GM18507 (cell line): Measurements from ENCODE around the gene LYSMD1.

Experiments
- DNase-seq: peaks from one replicate; pipeline ENCODE4 v3.0.0; 2011; ENCODE audit warnings: low read depth; ENCODE audit not compliant: insufficient read length; ENCODE audit errors: extremely low spot score
- FAIRE-seq: peaks from 2 replicates; lab custom pipeline; 2011; peaks lifted over from hg19 to GRCh38; lab: Jason Lieb, UNC

The LYSMD1 gene

GRCh38 chr1:151143986-151144385 lies 21.7 kb downstream of the LYSMD1 start:
- no peak for DNase-seq
- FAIRE-seq = no peak

- FAIRE-seq (no peak), DNase-seq (no peak)
Observed at GRCh38 chr1:151143057-151143435, 22.7 kb downstream of the LYSMD1 start.

GRCh38 chr1:151142411-151143056 lies 23.2 kb downstream of the LYSMD1 start:
- DNase-seq (no peak), FAIRE-seq (no peak)

- FAIRE-seq (no peak), DNase-seq (no peak)
Observed at GRCh38 chr1:151137789-151138188, 27.9 kb downstream of the LYSMD1 start.

DNA sequence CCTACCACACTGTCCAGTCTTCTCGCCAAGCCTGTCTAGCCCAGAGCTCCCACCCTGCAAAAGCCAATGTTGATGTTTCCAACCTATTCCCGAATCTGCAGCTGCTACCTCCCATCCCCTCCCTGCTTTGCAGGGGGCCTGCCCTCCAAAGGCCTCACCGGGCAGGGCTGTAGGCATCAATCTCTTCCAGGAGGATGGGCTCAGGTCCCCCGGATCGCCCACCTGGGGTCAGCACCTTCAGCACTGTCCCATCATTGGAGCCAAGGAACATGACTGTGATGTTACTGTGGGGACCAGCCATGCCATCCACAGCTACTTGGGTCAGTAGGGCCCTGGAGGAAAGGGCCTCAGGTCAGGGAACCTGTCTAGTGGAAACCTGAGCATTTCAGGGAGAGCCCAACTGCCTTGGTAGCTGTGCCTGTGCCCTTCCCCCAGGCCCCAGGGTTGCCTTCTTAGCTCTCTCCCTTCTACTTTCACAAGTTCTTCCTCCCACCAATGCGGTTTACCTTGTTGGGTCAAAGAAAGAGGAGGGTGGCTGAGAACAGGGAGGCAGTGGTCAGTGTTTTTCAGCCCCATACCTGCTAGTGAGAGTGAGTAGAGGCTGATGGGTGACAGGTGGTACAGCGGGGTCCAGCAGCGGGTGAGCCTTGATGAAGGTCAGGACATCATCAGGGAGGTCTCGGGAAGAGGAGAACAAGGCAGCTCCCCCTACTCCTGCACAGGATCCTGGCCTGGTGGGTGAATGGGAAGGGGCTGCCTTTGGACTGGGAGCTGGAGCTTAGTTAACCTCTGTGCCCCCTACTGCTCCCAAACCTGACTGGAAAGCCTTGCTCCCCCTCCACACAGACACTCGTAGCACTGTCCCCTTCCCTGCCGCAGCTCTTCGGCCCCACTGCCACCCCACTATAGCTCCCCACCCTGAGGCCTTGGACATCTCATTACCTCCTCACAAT lies 30.0 kb downstream of the LYSMD1 start:
- FAIRE-seq (peak; percentile 46), DNase-seq (no peak)

DNA sequence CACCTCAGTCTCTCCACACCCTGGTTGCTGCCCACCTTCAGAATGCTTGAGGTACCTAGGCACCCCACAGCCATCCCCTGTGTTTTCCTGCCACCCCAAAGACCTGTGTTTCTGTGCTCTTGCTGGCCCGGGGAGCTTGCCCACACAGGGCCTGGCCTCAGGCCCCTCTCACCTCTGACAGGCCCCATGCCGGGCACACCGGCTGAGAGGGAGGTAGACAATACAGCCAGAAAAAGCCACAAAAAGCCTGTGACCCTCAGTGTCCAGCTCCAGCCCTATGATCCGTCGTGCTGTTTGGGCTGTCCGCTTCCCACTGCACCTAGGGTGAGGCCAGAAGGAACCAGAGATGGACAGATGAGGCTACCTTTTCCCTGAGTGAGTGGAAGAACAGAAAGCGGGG lies 30.7 kb downstream of the LYSMD1 start:
- no peak for FAIRE-seq

GRCh38 chr1:151134396-151134795 lies 31.3 kb downstream of the LYSMD1 start:
- DNase-seq = no peak

More for the DNA sequence above, 30.7 kb downstream of the LYSMD1 start:
- DNase-seq = no peak

GRCh38 chr1:151133018-151133806 lies 32.5 kb downstream of the LYSMD1 start:
- no peak for FAIRE-seq
- DNase-seq = no peak

More at GRCh38 chr1:151134396-151134795, 31.3 kb downstream of the LYSMD1 start:
- no peak for FAIRE-seq

GRCh38 chr1:151132335-151133017 lies 33.2 kb downstream of the LYSMD1 start:
- FAIRE-seq (no peak), DNase-seq (no peak)

GRCh38 chr1:151131701-151132334 lies 33.9 kb downstream of the LYSMD1 start:
- DNase-seq (no peak), FAIRE-seq (no peak)

DNA sequence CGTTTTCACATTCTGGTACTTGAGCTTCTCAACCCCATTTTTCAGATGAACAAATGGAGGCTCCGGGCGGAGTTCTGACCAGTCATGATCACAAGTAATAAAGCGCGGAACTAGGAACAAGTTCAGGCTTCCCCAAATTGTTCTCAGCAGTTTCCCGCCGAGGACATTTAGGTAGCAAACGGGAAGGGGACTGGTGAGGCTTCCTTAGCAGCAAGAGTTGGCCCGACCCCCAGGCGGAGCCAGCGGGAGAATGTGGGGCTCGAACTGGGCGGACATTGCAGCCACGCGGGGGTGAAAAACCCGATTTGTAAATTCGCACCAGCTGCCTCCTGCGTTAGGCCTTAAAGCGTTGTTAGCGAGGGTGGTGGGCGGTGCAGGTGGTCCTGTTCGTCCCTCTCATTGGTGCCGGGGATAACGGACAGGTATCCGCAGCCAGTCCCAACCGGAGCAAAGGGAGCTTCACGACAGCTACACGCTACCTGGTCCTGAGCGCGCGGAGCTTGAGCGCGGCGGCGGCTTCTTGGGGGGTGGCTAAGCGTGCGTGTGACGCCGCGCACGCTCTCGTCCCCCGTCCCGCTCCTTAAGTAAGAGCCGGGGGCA lies 34.6 kb downstream of the LYSMD1 start:
- FAIRE-seq (peak; percentile 60), DNase-seq (peak; percentile 58)

GRCh38 chr1:151128800-151129199 lies 36.9 kb downstream of the LYSMD1 start:
- FAIRE-seq = no peak
- DNase-seq = no peak

DNA sequence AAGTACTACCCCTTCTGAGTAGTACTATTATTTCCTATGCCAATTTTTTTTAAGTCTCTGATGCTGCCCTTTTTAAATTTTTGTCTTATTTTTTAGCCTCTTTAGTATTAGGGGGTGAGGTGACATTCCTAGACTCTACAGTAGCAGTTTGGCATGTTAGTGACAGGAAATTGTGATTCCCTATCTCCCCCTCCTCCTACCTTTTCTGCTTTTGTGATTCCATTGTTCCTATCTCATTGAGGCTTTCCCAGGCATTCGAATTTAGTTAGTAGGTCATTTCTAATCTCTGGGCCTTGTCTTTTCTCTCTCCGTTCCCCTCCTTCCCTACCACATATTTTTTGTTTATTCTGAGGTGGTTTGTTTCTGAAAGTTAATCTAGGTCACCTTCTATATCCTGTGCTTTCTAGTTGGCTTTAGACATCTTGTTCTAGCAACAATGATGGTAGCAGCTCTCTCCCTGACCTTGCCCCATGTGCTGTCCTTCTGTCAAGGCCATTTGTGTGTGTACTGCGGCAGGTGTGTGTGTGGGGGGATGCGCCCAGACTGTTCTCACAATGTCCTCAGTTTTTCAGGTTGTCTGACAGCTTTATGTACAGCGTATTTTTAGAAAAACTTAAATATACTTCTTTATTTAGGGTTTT lies 40.8 kb downstream of the LYSMD1 start:
- DNase-seq (no peak), FAIRE-seq (no peak)

GRCh38 chr1:151113877-151114276 lies 51.8 kb downstream of the LYSMD1 start:
- FAIRE-seq (no peak), DNase-seq (no peak)
